ENCODE data around the gene CHKB.

Gene CHKB

GRCh38 chr22:50581950-50582492, 628 bp downstream of the CHKB start:
- TF ChIP-seq REST (IDR thresholded peaks at IDR 0.05; ENCODE audit: insufficient read depth in 1 of 2, low read depth in 2 of 2, low read length in 2 of 2) (no peak), TAF1 (IDR thresholded peaks at IDR 0.05; ENCODE audit: borderline replicate concordance, insufficient read depth, low read length) (no peak), FOXP2 (optimal IDR thresholded peaks at IDR 0.05; ENCODE audit: borderline replicate concordance, extremely low read depth, extremely low read length, insufficient read depth) (peak; percentile 4), SIN3A (IDR thresholded peaks at IDR 0.05; ENCODE audit: borderline replicate concordance, insufficient read depth, low read length) (no peak), POLR2AphosphoS5 (IDR thresholded peaks at IDR 0.05; ENCODE audit: low read depth, low read length) (no peak)

GRCh38 chr22:50581031-50581949, 1.4 kb downstream of the CHKB start:
- no peak for TF ChIP-seq SIN3A (IDR thresholded peaks at IDR 0.05; ENCODE audit: borderline replicate concordance, insufficient read depth, low read length)
- no peak for TF ChIP-seq FOXP2 (optimal IDR thresholded peaks at IDR 0.05; ENCODE audit: borderline replicate concordance, extremely low read depth, extremely low read length, insufficient read depth)
- TF ChIP-seq TAF1 (IDR thresholded peaks at IDR 0.05; ENCODE audit: borderline replicate concordance, insufficient read depth, low read length) = no peak
- no peak for TF ChIP-seq REST (IDR thresholded peaks at IDR 0.05; ENCODE audit: insufficient read depth in 1 of 2, low read depth in 2 of 2, low read length in 2 of 2)
- no peak for TF ChIP-seq POLR2AphosphoS5 (IDR thresholded peaks at IDR 0.05; ENCODE audit: low read depth, low read length)

GRCh38 chr22:50579752-50580151, 2.9 kb downstream of the CHKB start:
- TF ChIP-seq POLR2AphosphoS5 (IDR thresholded peaks at IDR 0.05; ENCODE audit: low read depth, low read length) (no peak), FOXP2 (optimal IDR thresholded peaks at IDR 0.05; ENCODE audit: borderline replicate concordance, extremely low read depth, extremely low read length, insufficient read depth) (no peak), REST (IDR thresholded peaks at IDR 0.05; ENCODE audit: insufficient read depth in 1 of 2, low read depth in 2 of 2, low read length in 2 of 2) (no peak), TAF1 (IDR thresholded peaks at IDR 0.05; ENCODE audit: borderline replicate concordance, insufficient read depth, low read length) (no peak), SIN3A (IDR thresholded peaks at IDR 0.05; ENCODE audit: borderline replicate concordance, insufficient read depth, low read length) (no peak)

- no peak for TF ChIP-seq REST (IDR thresholded peaks at IDR 0.05; ENCODE audit: insufficient read depth in 1 of 2, low read depth in 2 of 2, low read length in 2 of 2)
- no peak for TF ChIP-seq TAF1 (IDR thresholded peaks at IDR 0.05; ENCODE audit: borderline replicate concordance, insufficient read depth, low read length)
- no peak for TF ChIP-seq SIN3A (IDR thresholded peaks at IDR 0.05; ENCODE audit: borderline replicate concordance, insufficient read depth, low read length)
- no peak for TF ChIP-seq POLR2AphosphoS5 (IDR thresholded peaks at IDR 0.05; ENCODE audit: low read depth, low read length)
- TF ChIP-seq FOXP2 (optimal IDR thresholded peaks at IDR 0.05; ENCODE audit: borderline replicate concordance, extremely low read depth, extremely low read length, insufficient read depth) = no peak
Measured at GRCh38 chr22:50578776-50579310, 3.8 kb downstream of the CHKB start.
